ENCODE data around the gene SUSD1.
A peak's percentile ranks its signal among the peaks of the same experiment; 100 is the strongest.
"Not testable (repeated sequence)": the region's sequence is repeated elsewhere in the genome, so short reads cannot be mapped to it uniquely, and the experiment has no call there.

Gene SUSD1

DNA sequence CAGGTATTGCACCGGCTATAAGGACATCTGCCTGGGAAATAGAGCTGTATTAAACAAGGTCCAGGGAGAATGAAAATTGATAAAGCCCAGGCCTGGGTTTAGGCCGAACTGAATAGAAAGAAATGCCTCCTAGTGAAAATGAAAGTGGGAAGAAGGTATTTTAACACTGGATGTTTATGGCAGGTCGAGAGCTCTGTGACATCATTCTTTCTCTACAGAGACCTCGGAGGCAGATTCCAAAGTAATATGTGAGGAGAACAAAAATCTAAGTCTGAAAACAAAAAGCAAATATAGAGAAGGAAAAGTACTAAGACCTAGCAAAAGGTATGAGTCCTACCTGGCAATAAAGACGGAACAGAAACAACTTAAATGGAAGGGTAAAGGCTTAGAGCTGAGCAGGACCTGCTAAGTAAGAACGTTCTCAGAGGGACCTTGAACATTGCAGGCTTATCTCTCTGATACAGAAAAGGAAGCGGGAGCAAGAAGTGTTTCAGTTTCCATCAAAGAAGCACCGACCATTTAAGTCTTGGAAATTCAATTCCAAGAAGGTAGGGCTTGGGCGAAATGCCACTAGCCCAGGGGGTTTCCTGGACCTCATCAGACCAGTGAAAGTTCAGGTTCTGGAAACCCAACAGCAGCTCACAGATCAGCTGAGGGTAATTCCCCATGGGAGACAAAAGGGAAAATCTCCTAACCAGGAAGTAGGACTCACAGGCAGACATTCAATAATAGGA lies 80.0 kb downstream of the SUSD1 start:
- DNase-seq = no peak

DNA sequence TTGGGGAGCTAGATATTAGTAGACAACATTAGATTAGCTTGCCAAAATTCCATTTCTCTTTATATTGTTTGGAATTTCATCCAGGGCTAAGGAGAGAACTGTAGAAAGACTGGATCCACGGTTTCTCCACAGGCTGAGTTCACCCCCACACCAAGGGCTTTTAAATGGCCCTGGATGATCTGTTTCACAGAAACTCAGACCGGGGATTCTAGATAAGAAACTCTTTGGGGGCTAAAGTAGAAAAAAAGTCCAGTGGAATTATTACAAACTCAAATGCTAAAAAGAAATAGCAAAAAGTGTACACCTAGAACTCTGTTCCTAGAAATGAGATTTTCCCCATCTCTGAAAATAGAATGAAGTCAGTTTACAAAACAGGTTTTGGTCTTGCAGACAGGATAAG lies 80.9 kb downstream of the SUSD1 start:
- no peak for DNase-seq

- DNase-seq = no peak
Measured at GRCh38 chr9:112093870-112094216, 81.3 kb downstream of the SUSD1 start.

- no peak for DNase-seq
Measured at GRCh38 chr9:112093147-112093869, 81.8 kb downstream of the SUSD1 start.

- peak in 1 of 14 donors; percentile 22 for DNase-seq
Measured at GRCh38 chr9:112091810-112092209, 83.3 kb downstream of the SUSD1 start.

GRCh38 chr9:112087506-112087905 lies 87.6 kb downstream of the SUSD1 start:
- no peak for DNase-seq

DNA sequence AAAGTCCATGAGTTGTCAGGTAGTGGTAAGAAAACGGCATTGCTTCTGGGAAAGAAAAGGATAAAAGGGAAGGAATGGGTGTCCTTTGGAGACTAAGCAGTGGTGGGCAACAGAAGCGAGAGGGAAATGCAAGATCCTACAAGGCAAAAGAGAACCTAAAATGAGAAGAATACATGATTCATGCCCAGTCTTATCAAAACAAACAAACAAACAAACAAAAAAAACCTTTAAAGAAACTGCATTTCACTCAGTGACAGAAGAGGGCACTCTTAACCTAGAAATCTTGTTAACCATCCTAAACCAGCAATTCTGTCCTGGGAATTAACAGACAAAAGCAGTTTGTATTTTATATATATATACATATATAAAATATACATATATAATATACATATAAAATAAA lies 88.5 kb downstream of the SUSD1 start:
- DNase-seq = no peak

DNA sequence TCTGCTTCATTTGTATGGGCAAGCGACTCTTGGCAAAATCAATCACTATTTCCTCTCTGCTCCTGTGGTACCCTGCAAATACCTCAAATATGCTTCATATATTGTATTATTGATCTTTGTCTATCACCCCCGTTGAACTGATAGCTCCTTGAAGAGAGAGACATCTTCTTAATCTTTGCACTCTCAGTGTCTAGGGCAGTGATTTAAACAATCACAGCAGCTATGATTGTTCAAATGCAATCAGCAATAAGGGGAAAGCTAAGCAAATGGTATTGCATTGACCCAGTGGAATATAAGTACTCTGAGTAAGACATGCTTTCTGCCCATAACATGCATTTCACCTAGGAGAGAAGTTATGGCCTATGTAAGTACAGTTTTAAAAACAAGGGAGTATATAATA lies 90.2 kb downstream of the SUSD1 start:
- DNase-seq = no peak

- DNase-seq = no peak
Measured at GRCh38 chr9:112084334-112084733, 90.8 kb downstream of the SUSD1 start.

GRCh38 chr9:112081918-112082729 lies 93.0 kb downstream of the SUSD1 start:
- no peak for DNase-seq

- no peak for DNase-seq
Measured at GRCh38 chr9:112080831-112081542, 94.1 kb downstream of the SUSD1 start.

DNA sequence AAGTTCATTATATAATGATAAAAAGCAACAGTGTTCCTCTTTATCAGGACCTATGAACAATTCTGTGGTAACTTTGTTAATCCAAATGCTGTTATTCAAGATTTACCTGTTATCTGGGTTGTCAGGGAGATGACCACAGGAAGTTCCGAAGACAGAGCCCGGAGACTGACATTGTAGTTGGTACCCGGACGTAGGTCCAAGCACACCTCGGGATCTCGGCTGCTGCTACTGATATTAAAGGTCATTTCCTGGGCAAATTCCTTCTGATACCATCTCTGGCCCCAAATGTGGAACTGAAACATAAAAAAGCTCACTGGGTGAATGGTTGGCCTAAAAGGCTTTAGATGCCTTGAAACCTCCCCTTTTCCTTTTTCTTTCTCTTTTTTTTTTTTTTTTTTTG lies 96.7 kb downstream of the SUSD1 start:
- DNase-seq = no peak

- no peak for DNase-seq
Measured at GRCh38 chr9:112076814-112077213, 98.3 kb downstream of the SUSD1 start.

GRCh38 chr9:112075009-112075378 lies 100.1 kb downstream of the SUSD1 start:
- DNase-seq = no peak

GRCh38 chr9:112074250-112075008 lies 100.7 kb downstream of the SUSD1 start:
- DNase-seq = peak in 9 of 14 donors; percentile 6 to 49 (median 33)

GRCh38 chr9:112073639-112074173 lies 101.4 kb downstream of the SUSD1 start:
- DNase-seq = not testable (repeated sequence)

DNA sequence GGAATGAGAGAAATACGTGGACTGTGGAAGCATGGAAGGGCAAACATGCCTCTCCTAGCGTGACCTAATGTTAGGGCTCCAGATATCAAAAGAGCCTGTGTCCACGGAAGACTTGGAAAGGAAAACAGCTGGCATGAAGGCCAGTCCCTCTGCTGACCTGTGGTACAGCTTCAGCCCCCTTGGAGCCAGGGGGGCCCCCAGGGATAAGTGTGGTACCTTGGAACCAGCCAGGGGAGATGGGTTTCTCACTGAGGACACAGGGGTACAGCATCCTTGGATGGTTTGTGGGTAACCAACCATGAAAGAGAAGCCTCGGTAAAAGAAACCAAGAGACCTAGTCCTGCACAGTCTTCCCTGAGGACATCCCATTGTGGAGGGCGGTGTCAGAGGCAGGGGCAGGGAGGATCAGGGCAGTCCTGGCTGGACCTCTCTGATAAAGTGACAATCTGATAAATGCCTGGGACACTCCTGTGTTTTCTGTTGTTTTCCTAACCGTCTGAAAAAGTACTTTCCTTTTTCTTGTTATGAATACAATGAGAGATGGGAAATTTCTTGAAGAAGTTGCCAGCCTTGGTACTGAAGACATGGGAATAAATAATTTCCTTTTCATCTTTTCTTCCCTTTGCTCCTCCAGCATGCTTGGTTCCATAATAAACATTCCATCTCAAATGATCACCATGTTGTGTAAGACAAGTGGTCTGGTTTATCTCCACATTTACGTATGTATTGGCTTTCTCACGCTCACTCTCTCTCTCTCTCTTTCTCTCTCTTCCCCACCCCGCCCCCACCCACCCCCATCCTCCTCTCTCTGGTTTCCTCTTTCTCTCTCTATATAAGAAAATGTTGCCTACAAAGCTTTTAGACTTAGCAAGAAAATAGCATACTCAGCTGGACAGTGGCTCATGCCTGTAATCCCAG lies 102.1 kb downstream of the SUSD1 start:
- no peak for DNase-seq

DNA sequence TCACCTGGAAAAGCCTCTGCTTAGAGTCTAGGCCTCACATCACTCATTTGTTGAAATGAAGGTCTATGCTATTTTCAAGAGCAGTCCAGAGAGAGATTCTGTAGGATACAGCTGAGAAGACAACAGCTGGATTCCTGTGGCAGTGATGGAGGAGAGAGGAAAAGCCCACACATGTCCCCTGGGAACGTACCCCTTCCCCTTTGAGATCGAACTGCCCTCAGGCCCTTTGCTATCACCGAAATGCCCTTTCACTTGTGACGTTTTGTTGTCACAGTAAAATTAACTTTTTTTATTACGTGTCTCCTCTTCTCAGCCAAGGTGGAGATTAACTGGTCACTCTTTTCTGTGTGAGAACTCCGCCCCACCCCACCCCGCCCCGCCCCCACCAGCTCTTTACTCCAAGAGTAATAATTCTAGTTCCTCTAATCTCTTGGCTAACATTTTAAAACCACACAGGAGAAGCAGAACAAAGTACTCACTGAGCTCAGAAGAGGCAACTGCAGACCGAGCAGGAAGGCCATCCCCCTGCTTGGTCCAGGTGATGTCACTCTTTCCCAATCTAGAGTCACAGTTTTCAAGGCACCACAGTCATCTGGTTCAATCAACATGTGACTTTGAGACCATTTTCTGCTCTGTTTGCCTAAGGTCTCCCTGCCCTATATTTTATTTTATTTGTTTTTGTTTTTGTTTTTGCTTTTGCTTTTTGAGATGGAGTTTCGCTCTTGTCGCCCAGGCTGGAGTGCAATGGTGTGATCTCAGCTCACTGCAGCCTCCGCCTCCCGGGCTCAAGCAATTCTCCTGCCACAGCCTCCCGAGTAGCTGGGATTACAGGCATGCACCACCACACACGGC lies 105.6 kb downstream of the SUSD1 start:
- peak in 2 of 14 donors; percentile 21 to 26 for DNase-seq

- no peak for DNase-seq
Measured at GRCh38 chr9:112065806-112066606, 109.1 kb downstream of the SUSD1 start.
